Hematopoietic multipotent progenitor cell (in vitro differentiated cells): ENCODE measurements around the gene SPNS3. TPM values are rescaled to one million over a fixed set of nuclear protein-coding genes. Genes with fewer than 3 reads are reported as not detected.

ENCODE experiments used
- DNase-seq, 3 donors: peaks; one replicate each; pipeline ENCODE4 v3.0.0-alpha.2; 2011 to 2015; ENCODE audit warnings: low read depth in 2 of 3, low spot score in 2 of 3
- total RNA-seq: library from RNA; depleted of rRNA; stranded (reverse); fragments of >200 nt; gene quantifications from one replicate; pipeline ENCODE4 v1.2.3, GENCODE V29; 2012

The SPNS3 gene
- total RNA-seq: 65.4 TPM

DNA sequence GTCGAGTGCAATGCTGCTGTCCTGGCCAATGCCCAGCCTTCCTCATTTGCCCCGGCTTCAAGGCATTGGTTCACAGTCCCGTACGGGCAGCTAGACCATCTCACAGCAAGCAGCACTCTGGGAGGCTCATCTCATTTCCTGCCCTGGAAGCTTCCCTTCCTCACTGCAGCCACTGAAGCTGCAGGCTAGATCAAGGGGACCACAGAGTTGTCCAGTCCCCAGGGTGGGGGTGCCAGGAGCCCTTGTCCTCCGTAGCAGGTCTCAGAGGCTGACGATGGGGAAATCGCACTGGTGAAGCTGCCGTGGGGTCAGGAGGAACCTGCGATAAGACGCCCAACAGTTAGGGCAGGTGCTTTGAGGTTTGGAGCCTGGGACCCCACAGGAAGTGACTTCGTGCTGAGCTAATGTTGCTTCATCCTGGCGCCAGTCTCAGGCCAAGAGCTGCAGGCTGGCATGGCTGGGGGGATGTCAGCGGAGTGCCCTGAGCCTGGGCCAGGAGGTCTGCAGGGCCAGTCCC is at the start of gene SPNS3:
Gene SPNS3, plus strand, starts transcription at position 426 of the 517 bp plus-strand sequence. Its CDS starts 28 bp downstream, at position 454.
- DNase-seq: peak in 2 of 3 donors; percentile 89 to 93

DNA sequence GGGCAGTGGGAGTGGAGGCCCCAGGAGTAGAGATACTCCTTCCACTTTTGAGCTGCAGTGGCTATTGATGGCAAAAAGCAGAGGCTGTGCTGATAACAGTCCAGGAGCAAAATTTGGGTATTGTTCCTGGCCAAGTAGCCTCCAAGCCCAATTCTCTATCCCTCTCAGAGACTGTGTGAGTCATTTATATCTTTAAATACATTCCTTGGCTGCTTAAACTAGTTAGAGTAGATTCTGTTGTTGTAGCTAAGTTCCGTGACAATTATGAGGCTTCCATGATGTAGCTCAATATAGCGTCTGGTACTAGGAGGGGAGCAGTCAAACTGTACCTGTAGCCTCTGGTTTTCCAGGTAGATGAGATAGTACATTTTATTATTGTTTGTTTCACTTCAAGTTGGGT is 47.3 kb upstream of the SPNS3 start:
- no peak for DNase-seq

GRCh38 chr17:4387137-4387536 is 46.6 kb upstream of the SPNS3 start:
- no peak for DNase-seq

GRCh38 chr17:4389079-4389478 is 44.7 kb upstream of the SPNS3 start:
- DNase-seq: no peak

- DNase-seq: no peak
Observed at GRCh38 chr17:4393806-4394205, 39.9 kb upstream of the SPNS3 start.

DNA sequence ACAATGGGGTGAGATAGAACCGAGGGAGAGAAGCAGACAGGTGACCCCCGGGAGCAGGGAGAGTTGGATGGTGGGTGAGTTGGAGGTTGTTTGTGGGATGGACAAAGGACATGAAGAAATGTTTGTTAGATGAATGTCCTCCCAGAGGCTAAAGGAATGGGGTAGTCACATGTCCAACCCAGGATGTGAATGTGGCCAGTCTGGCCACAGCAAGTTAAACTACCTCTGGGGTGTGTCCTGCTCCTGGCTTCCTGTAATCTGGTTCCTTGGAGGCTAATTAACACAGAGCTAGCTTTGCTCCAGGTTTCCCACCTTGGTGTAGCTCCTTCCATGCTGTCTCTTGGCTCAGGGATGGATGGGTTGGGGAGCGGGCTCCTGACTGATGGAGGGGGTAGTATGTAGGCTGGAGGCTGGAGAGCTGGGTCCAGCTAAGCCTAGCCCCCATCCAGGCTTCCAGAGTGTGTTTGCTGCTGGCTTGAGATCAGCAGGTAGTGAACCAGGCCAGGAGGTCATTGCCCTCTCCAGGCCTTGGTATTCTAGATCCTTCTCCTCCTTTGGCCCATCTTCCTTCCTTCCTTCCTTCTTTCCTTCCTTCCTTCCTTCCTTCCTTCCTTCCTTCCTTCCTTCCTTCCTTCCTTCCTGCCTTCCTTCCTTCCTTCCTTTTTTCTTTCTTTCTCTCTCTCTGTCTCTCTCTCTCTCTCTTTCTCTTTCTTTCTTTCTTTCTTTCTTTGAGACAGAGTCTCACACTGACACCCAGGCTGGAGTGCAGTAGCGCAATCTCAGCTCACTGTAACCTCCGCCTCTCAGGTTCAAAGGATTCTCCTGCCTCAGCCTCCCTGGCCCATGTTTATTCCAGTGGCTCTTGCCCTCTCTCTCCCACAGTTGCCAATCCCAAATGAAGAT is 39.3 kb upstream of the SPNS3 start:
- DNase-seq: no peak

DNA sequence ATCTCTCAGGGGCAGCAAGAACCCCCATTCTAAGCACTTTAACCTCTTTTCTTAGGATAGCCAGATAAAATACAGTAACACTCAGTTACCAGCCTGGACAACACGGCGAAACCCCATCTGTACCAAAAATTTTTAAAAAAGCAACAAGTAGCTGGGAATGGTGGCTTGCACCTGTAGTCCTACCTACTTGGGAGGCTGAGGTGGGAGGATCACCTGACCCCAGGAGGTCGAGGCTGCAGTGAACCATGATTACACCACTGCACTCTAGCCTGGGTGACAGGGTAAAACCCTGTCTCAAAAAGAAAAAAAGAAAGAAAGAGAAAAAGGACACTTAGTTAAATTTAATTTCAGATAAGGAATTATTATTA is 38.6 kb upstream of the SPNS3 start:
- DNase-seq: no peak

DNA sequence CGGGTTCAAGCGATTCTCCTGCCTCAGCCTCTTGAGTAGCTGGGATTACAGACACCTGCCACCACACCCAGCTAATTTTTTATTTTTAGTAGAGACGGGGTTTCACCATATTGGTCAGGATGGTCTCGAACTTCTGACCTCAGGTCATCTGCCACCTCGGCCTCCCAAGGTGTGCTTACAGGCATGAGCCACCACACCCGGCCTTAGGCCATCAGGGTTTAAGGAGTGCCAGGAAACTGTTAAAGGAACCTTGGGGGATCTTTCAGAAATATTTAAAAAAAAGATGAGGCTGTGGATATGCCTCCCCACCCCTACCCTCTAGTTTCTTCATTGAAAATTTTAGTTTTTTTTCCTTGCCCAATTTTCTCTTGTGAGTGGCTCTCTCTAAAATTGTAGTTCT is 35.9 kb upstream of the SPNS3 start:
- no peak for DNase-seq

DNA sequence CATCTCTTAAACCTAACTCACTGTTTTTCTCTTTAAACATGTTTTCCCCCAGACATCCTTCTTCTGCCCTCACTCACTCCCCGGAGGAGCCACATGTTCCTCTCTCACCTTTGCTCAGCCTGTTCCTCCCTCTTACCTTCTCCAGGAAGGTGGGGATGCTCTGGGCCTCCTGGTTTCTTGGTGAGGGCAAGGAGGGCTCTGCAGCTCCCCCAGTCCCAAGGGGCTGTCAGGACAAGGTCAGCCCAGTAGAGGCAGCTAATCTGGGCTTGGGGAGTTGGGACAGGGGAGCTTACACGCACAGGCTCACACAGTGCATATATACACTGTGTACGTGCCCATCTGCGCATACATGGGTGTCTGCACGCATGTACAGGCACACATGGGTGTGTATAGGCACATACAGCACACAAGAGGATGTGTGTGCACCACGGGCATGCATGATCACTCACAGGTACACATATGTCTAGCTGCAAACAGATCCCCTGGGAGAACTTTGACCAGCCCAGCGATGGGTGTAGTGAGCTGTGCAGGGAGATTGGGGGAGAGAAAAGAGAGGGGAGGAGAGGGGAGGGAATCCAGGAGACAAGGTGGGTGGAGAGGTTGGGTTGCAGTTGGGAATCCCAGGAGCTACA is 28.6 kb upstream of the SPNS3 start:
- DNase-seq: no peak

DNA sequence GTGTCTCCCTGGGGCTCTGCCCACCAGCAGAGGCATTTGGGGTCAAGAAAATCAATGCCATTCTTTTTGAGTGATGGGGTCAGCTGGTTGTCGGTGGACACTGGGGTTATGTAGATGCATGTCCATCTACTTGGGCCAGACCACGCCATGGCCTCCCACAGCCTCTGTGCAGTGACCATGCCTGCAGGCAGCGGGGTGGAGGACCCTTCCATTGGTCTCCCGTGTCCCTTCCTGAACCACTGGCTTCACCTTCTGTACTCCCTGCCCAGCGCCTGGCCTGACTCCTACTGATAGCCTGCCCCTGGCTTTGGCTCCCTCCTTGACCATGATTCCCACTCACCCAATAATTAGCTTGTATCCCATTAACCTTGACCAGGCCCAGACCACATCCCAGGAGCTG is 28.0 kb upstream of the SPNS3 start:
- DNase-seq: no peak

DNA sequence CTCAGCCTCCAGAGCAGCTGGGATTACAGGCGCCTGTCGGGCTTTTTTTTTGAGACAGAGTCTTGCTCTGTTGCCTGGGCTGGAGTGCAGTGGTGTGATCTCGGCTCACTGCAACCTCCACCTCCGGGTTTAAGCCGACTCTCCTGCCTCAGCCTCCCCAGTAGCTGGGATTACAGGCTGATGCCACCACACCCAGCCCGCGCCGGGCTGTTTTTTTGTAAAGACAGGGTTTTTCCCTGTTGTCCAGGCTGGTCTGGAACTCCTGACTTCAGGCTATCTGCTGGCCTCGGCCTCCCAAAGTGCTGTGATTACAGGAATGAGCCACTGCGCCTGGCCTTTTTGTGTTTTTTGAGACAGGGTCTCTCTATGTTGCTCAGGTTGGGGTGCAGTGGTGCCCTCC is 27.4 kb upstream of the SPNS3 start:
- DNase-seq: no peak

- DNase-seq: no peak
Observed at GRCh38 chr17:4407216-4407615, 26.5 kb upstream of the SPNS3 start.

- DNase-seq: no peak
Observed at GRCh38 chr17:4407851-4408250, 25.9 kb upstream of the SPNS3 start.

- DNase-seq: no peak
Observed at GRCh38 chr17:4409659-4410058, 24.1 kb upstream of the SPNS3 start.

DNA sequence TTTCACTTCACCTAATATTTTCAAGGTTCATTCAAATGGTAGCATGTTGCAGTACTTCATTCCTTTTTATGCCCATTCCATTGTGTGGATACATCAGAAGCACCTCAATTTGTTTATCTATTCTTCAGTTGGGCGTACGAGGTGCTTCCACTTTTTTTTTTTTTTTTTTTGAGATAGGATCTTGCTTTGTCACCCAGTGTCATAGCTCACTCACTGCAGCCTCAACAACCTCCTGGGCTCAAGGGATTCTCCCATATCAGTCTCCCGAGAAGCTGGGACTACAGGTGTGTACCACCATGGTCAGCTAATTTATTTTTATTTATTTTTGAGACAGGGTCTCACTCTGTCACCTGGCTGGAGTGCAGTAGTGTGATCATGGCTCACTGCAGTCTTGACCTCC is 22.5 kb upstream of the SPNS3 start:
- no peak for DNase-seq

DNA sequence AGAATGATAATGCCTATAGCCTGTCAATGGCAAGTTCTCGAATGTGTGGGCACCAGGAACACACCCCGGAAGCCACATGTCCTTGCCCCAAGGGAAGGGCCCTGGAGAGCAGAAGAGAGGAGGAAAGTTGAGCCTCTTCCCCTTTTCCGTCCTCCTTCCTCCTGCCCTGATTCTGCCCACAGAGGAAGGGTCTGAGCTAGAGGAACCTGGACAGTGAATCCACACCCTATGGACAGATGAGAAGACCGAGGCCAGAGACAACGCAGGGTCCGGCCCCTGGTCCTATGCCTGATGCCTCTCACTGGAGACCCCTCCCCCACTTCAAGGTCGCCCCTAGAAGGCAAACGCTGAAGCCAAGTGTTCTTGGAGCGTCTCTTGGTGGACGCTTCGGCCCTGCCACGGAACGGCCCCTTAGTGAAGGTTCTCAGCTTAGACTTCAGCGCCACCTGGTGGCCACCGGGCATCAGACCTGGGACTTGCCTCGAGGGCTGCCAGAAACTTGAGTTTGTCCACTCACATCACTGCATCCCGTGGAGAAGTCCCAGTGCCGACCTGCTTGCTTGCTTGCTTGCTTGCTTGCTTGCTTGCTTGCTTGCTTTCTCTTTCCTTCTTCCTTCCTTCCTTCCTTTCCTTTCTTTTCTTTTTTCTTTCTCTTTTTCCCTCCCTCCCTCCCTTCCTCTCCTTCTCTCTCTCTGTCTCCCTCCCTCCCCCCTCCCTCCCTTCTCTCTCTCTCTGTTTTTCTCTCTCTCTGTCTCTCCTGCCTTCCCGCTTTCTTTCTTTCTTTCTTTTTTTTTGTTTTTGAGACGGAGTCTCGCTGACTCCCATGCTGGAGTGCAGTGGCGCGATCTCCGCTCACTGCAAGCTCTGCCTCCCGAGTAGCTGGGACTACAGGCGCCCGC is 20.6 kb upstream of the SPNS3 start:
- peak; percentile 83 to 94 (median 88) for DNase-seq

GRCh38 chr17:4417129-4417667 is 16.5 kb upstream of the SPNS3 start:
- DNase-seq: no peak

DNA sequence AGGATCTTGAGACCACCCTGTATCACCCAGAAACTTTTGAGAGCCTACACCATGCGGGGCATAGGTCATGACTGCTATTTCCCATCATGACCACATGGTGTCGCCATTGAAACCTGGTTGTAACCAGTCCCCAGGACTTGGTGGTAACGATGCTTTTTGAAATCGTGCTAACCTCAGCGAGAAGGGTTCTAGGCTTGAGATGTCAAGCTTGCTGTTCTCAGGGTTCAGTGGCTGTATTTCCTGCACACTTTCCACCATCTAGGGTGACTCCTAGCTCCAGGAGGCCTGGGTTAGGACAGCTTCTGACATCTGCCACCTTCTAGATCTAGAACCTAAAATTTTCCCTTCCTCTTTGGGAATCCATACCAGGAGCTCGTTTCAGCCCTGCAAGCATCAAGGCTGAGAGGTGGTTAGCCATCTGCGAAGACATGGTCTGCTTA is 13.0 kb upstream of the SPNS3 start:
- DNase-seq: peak; percentile 42 to 86 (median 81)

DNA sequence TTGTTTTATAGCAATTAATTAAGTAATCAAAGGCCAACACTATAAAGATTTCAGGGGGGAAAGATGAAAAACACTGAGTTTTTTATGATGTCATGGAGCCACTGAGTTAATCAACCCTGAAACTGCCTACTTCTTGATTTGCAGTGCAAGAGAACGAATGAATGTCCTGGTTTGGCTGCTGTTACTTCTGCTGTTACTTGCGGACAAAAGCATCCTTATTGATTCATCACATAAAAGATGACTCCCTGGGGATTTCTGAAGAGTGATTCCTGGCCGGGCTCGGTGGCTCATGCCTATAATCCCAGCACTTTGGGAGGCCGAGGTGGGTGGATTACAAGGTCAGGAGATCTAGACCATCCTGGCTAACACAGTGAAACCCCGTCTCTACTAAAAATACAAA is 10.9 kb upstream of the SPNS3 start:
- DNase-seq: no peak

DNA sequence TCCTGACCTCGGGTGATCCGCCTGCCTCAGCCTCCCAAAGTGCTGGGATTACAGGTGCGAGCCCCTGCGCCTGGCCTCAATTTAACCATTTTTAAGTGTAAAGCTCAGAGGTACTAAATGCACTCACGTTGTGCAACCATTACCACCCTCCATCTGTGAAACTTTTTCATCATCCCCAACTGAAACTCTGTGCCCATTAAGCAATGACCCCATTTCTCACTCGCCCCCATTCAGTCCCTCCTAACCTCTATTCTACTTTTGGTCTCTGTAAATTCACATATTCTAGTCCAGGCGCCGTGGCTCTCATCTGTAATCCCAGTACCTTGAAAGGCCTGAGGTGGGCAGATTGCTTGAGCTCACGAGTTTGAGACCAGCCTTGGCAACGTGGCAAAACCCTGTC is 8.3 kb upstream of the SPNS3 start:
- DNase-seq: no peak
